ENCODE data around the gene KRT78.

The KRT78 gene

GRCh38 chr12:52806169-52806811, 42.5 kb downstream of the KRT78 start:
- Histone ChIP-seq H3K27ac (ENCODE audit: low read depth, low read length) (no peak overlapping the region), H3K9ac (ENCODE audit: low read length) (no peak overlapping the region), H3K36me3 (ENCODE audit: control insufficient read depth, insufficient read depth, low read length) (no peaks in the 10 kb centered on the region), H3K4me1 (ENCODE audit: control insufficient read depth, insufficient read depth, low read length) (no peaks in the 10 kb centered on the region), H3K4me3 (ENCODE audit: low read length) (no peak overlapping the region), H3K27me3 (ENCODE audit: control insufficient read depth, insufficient read depth, low read length) (no peaks in the 10 kb centered on the region)

- H3K9ac ChIP-seq (ENCODE audit: low read length): no peak overlapping the region
- no peaks in the 10 kb centered on the region for H3K36me3 ChIP-seq (ENCODE audit: control insufficient read depth, insufficient read depth, low read length)
- H3K4me3 ChIP-seq (ENCODE audit: low read length): no peak overlapping the region
- H3K27ac ChIP-seq (ENCODE audit: low read depth, low read length): no peak overlapping the region
- H3K4me1 ChIP-seq (ENCODE audit: control insufficient read depth, insufficient read depth, low read length): no peaks in the 10 kb centered on the region
- H3K27me3 ChIP-seq (ENCODE audit: control insufficient read depth, insufficient read depth, low read length): no peaks in the 10 kb centered on the region
Observed at GRCh38 chr12:52805739-52806138, 43.1 kb downstream of the KRT78 start.

GRCh38 chr12:52805000-52805399, 43.8 kb downstream of the KRT78 start:
- no peak overlapping the region for H3K27ac ChIP-seq (ENCODE audit: low read depth, low read length)
- no peaks in the 10 kb centered on the region for H3K36me3 ChIP-seq (ENCODE audit: control insufficient read depth, insufficient read depth, low read length)
- no peak overlapping the region for H3K4me3 ChIP-seq (ENCODE audit: low read length)
- H3K9ac ChIP-seq (ENCODE audit: low read length): no peak overlapping the region
- no peaks in the 10 kb centered on the region for H3K4me1 ChIP-seq (ENCODE audit: control insufficient read depth, insufficient read depth, low read length)
- no peaks in the 10 kb centered on the region for H3K27me3 ChIP-seq (ENCODE audit: control insufficient read depth, insufficient read depth, low read length)

GRCh38 chr12:52802442-52802841, 46.4 kb downstream of the KRT78 start:
- H3K4me1 ChIP-seq (ENCODE audit: control insufficient read depth, insufficient read depth, low read length): no peaks in the 10 kb centered on the region
- no peak overlapping the region for H3K4me3 ChIP-seq (ENCODE audit: low read length)
- H3K9ac ChIP-seq (ENCODE audit: low read length): no peak overlapping the region
- no peaks in the 10 kb centered on the region for H3K36me3 ChIP-seq (ENCODE audit: control insufficient read depth, insufficient read depth, low read length)
- no peaks in the 10 kb centered on the region for H3K27me3 ChIP-seq (ENCODE audit: control insufficient read depth, insufficient read depth, low read length)
- no peak overlapping the region for H3K27ac ChIP-seq (ENCODE audit: low read depth, low read length)

- Histone ChIP-seq H3K9ac (ENCODE audit: low read length) (no peak overlapping the region), H3K27me3 (ENCODE audit: control insufficient read depth, insufficient read depth, low read length) (no peaks in the 10 kb centered on the region), H3K36me3 (ENCODE audit: control insufficient read depth, insufficient read depth, low read length) (no peaks in the 10 kb centered on the region), H3K4me1 (ENCODE audit: control insufficient read depth, insufficient read depth, low read length) (no peaks in the 10 kb centered on the region), H3K4me3 (ENCODE audit: low read length) (no peak overlapping the region), H3K27ac (ENCODE audit: low read depth, low read length) (no peak overlapping the region)
Observed at GRCh38 chr12:52801773-52802172, 47.0 kb downstream of the KRT78 start.

- no peak overlapping the region for H3K27ac ChIP-seq (ENCODE audit: low read depth, low read length)
- H3K4me1 ChIP-seq (ENCODE audit: control insufficient read depth, insufficient read depth, low read length): no peaks in the 10 kb centered on the region
- no peaks in the 10 kb centered on the region for H3K36me3 ChIP-seq (ENCODE audit: control insufficient read depth, insufficient read depth, low read length)
- no peak overlapping the region for H3K4me3 ChIP-seq (ENCODE audit: low read length)
- no peaks in the 10 kb centered on the region for H3K27me3 ChIP-seq (ENCODE audit: control insufficient read depth, insufficient read depth, low read length)
- H3K9ac ChIP-seq (ENCODE audit: low read length): no peak overlapping the region
Observed at GRCh38 chr12:52800259-52800917, 48.4 kb downstream of the KRT78 start.

GRCh38 chr12:52799505-52800211, 49.1 kb downstream of the KRT78 start:
- Histone ChIP-seq H3K27me3 (ENCODE audit: control insufficient read depth, insufficient read depth, low read length) (no peaks in the 10 kb centered on the region), H3K27ac (ENCODE audit: low read depth, low read length) (no peak overlapping the region), H3K36me3 (ENCODE audit: control insufficient read depth, insufficient read depth, low read length) (no peaks in the 10 kb centered on the region), H3K4me1 (ENCODE audit: control insufficient read depth, insufficient read depth, low read length) (no peaks in the 10 kb centered on the region), H3K9ac (ENCODE audit: low read length) (no peak overlapping the region), H3K4me3 (ENCODE audit: low read length) (no peak overlapping the region)

- H3K27me3 ChIP-seq (ENCODE audit: control insufficient read depth, insufficient read depth, low read length): no peaks in the 10 kb centered on the region
- H3K4me3 ChIP-seq (ENCODE audit: low read length): no peak overlapping the region
- H3K36me3 ChIP-seq (ENCODE audit: control insufficient read depth, insufficient read depth, low read length): no peaks in the 10 kb centered on the region
- H3K9ac ChIP-seq (ENCODE audit: low read length): no peak overlapping the region
- no peak overlapping the region for H3K27ac ChIP-seq (ENCODE audit: low read depth, low read length)
- H3K4me1 ChIP-seq (ENCODE audit: control insufficient read depth, insufficient read depth, low read length): no peaks in the 10 kb centered on the region
Observed at GRCh38 chr12:52798671-52799504, 49.9 kb downstream of the KRT78 start.

- Histone ChIP-seq H3K27me3 (ENCODE audit: control insufficient read depth, insufficient read depth, low read length) (no peaks in the 10 kb centered on the region), H3K36me3 (ENCODE audit: control insufficient read depth, insufficient read depth, low read length) (no peaks in the 10 kb centered on the region), H3K4me3 (ENCODE audit: low read length) (no peak overlapping the region), H3K4me1 (ENCODE audit: control insufficient read depth, insufficient read depth, low read length) (no peaks in the 10 kb centered on the region), H3K9ac (ENCODE audit: low read length) (no peak overlapping the region), H3K27ac (ENCODE audit: low read depth, low read length) (no peak overlapping the region)
Observed at GRCh38 chr12:52798003-52798670, 50.7 kb downstream of the KRT78 start.

GRCh38 chr12:52797529-52797894, 51.3 kb downstream of the KRT78 start:
- H3K4me3 ChIP-seq (ENCODE audit: low read length): no peak overlapping the region
- no peak overlapping the region for H3K9ac ChIP-seq (ENCODE audit: low read length)
- H3K27ac ChIP-seq (ENCODE audit: low read depth, low read length): no peak overlapping the region
- H3K4me1 ChIP-seq (ENCODE audit: control insufficient read depth, insufficient read depth, low read length): no peaks in the 10 kb centered on the region
- no peaks in the 10 kb centered on the region for H3K36me3 ChIP-seq (ENCODE audit: control insufficient read depth, insufficient read depth, low read length)
- no peaks in the 10 kb centered on the region for H3K27me3 ChIP-seq (ENCODE audit: control insufficient read depth, insufficient read depth, low read length)

GRCh38 chr12:52796839-52797528, 51.8 kb downstream of the KRT78 start:
- Histone ChIP-seq H3K36me3 (ENCODE audit: control insufficient read depth, insufficient read depth, low read length) (no peaks in the 10 kb centered on the region), H3K4me1 (ENCODE audit: control insufficient read depth, insufficient read depth, low read length) (no peaks in the 10 kb centered on the region), H3K27ac (ENCODE audit: low read depth, low read length) (no peak overlapping the region), H3K27me3 (ENCODE audit: control insufficient read depth, insufficient read depth, low read length) (no peaks in the 10 kb centered on the region), H3K9ac (ENCODE audit: low read length) (no peak overlapping the region), H3K4me3 (ENCODE audit: low read length) (no peak overlapping the region)

Data from rectal smooth muscle tissue (tissue), 1 donor.